H1 (cell line): ENCODE data around the gene RASGRF1. TPM values are rescaled to one million over a fixed set of nuclear protein-coding genes. Genes with fewer than 3 reads are reported as not detected.

Experiments
- CTCF ChIA-PET: fragments of 300-600 bp; sonication (Branson Sonifier 250); formaldehyde crosslinking; loops from one replicate; lab custom pipeline; 2021; ENCODE audit not compliant: partially characterized antibody; lab: Charles Lee
- POLR2A ChIA-PET: fragments of 300-600 bp; sonication (Branson Sonifier 250); formaldehyde crosslinking; loops from one replicate; lab custom pipeline; 2021; ENCODE audit warnings: inconsistent platforms; ENCODE audit not compliant: partially characterized antibody; lab: Charles Lee
- DNase-seq, 2 experiments: peaks; one replicate each; pipeline versions ENCODE4 v3.0.0 to v3.0.0-alpha.2; 2010 to 2022; ENCODE audit warnings: low spot score in 2 of 2, low read depth in 1 of 2, mixed read lengths in 1 of 2
- FAIRE-seq: peaks from 2 replicates; lab custom pipeline; 2011; peaks lifted over from hg19 to GRCh38; lab: Jason Lieb, UNC
- H2AFZ ChIP-seq: 2 replicates; pipeline ENCODE4 v1.8.1; 2012; ENCODE audit warnings: low read length, inconsistent platforms
- H2AK5ac ChIP-seq: 2 replicates; pipeline ENCODE4 v1.6.1; 2013; ENCODE audit warnings: low read depth, low read length
- H2BK120ac ChIP-seq: replicated peaks from 2 replicates; pipeline ENCODE3; 2013; ENCODE audit warnings: low read depth, low read length, inconsistent platforms
- H2BK12ac ChIP-seq: 2 replicates; pipeline ENCODE4 v1.6.1; 2013; ENCODE audit warnings: low read depth, low read length
- H2BK15ac ChIP-seq: 2 replicates; pipeline ENCODE4 v1.6.1; 2013; ENCODE audit warnings: low read length
- H2BK20ac ChIP-seq: 2 replicates; pipeline ENCODE4 v1.6.1; 2013; ENCODE audit warnings: low read length
- H2BK5ac ChIP-seq: 2 replicates; pipeline ENCODE4 v1.6.1; 2013; ENCODE audit warnings: low read depth, low read length
- H3K14ac ChIP-seq: 2 replicates; pipeline ENCODE4 v1.6.1; 2013; ENCODE audit warnings: inconsistent platforms; ENCODE audit not compliant: insufficient read length
- H3K18ac ChIP-seq: 2 replicates; pipeline ENCODE4 v1.6.1; 2013; ENCODE audit warnings: low read length; ENCODE audit errors: extremely low read depth
- H3K23ac ChIP-seq: 2 replicates; pipeline ENCODE4 v1.6.1; 2013; ENCODE audit warnings: inconsistent platforms; ENCODE audit not compliant: insufficient read length
- H3K23me2 ChIP-seq: 2 replicates; pipeline ENCODE4 v1.6.1; 2013; ENCODE audit warnings: low read depth, low read length
- H3K27ac ChIP-seq: 2 replicates; pipeline ENCODE4 v1.6.1; 2011; ENCODE audit warnings: low read depth, low read length, inconsistent platforms
- H3K27me3 ChIP-seq, 4 experiments: replicated peaks in 1 of 4; 1 replicate in 1 of 4; 2 replicates in 3 of 4; pipeline versions ENCODE4 v1.6.1 to v1.8.1; 2011 to 2013; ENCODE audit warnings: low read length in 3 of 4, mild to moderate bottlenecking in 3 of 4, inconsistent platforms in 2 of 4, mixed read lengths in 2 of 4, moderate library complexity in 1 of 4; ENCODE audit not compliant: control insufficient read depth in 3 of 4, insufficient read depth in 3 of 4; ENCODE audit errors: extremely low read depth in 1 of 4
- H3K36me3 ChIP-seq, 4 experiments: 2 replicates each; pipeline versions ENCODE4 v1.6.1 to v1.8.1; 2011 to 2013; ENCODE audit warnings: mild to moderate bottlenecking in 4 of 4, low read length in 3 of 4, moderate library complexity in 2 of 4, control low read depth in 1 of 4, inconsistent platforms in 1 of 4; ENCODE audit not compliant: insufficient read depth in 4 of 4, control insufficient read depth in 2 of 4
- H3K4ac ChIP-seq: replicated peaks from 2 replicates; pipeline ENCODE3; 2013; ENCODE audit warnings: low read length, low read depth, mixed read lengths, inconsistent platforms; ENCODE audit not compliant: insufficient read length
- H3K4me1 ChIP-seq, 4 experiments: replicated peaks in 1 of 4; 1 replicate in 1 of 4; 2 replicates in 3 of 4; pipeline versions ENCODE4 v1.6.1 to v1.8.1; 2011 to 2013; ENCODE audit warnings: low read length in 3 of 4, inconsistent platforms in 2 of 4, mixed read lengths in 1 of 4; ENCODE audit not compliant: insufficient read depth in 4 of 4, control insufficient read depth in 3 of 4
- H3K4me2 ChIP-seq, 2 experiments: 2 replicates each; pipeline versions ENCODE4 v1.6.1 to v1.8.1; 2011 to 2013; ENCODE audit warnings: low read depth in 2 of 2, low read length in 2 of 2, control low read depth in 1 of 2, inconsistent platforms in 1 of 2, mild to moderate bottlenecking in 1 of 2; ENCODE audit not compliant: insufficient read depth in 1 of 2
- H3K4me3 ChIP-seq, 4 experiments: fragments of 200-600, 300-600 bp in 1 of 4; sonication (generic), shearing (Covaris generic), sonication (Bioruptor Twin) in 1 of 4; 2 replicates each; pipeline versions ENCODE4 v1.5.1 to v1.8.1; 2011 to 2016; ENCODE audit warnings: low read length in 4 of 4, low read depth in 3 of 4, control low read depth in 2 of 4, inconsistent platforms in 2 of 4, mild to moderate bottlenecking in 2 of 4, mixed read lengths in 1 of 4, moderate library complexity in 1 of 4; ENCODE audit not compliant: insufficient read depth in 2 of 4; ENCODE audit errors: extremely low read depth in 1 of 4
- H3K56ac ChIP-seq: replicated peaks from 2 replicates; pipeline ENCODE3; 2013; ENCODE audit warnings: low read depth, mild to moderate bottlenecking, mixed read lengths, low read length, inconsistent platforms; ENCODE audit not compliant: insufficient read length
- H3K79me1 ChIP-seq: 2 replicates; pipeline ENCODE4 v1.6.1; 2013; ENCODE audit warnings: low read depth, low read length, control low read depth
- H3K79me2 ChIP-seq, 2 experiments: 2 replicates each; pipeline versions ENCODE4 v1.6.1 to v1.8.1; 2012 to 2013; ENCODE audit warnings: low read length in 2 of 2, mild to moderate bottlenecking in 2 of 2, inconsistent platforms in 1 of 2; ENCODE audit not compliant: insufficient read depth in 2 of 2, control insufficient read depth in 1 of 2
- H3K9ac ChIP-seq, 4 experiments: replicated peaks in 1 of 4; 1 replicate in 1 of 4; 2 replicates in 3 of 4; pipeline versions ENCODE4 v1.6.1 to v1.8.1; 2011 to 2013; ENCODE audit warnings: low read depth in 3 of 4, low read length in 3 of 4, control low read depth in 2 of 4, mild to moderate bottlenecking in 2 of 4, moderate library complexity in 2 of 4, inconsistent platforms in 1 of 4; ENCODE audit errors: extremely low read depth in 1 of 4
- H3K9me3 ChIP-seq, 2 experiments: 2 replicates each; pipeline versions ENCODE4 v1.6.1 to v1.8.1; 2012 to 2013; ENCODE audit warnings: mild to moderate bottlenecking in 2 of 2, moderate library complexity in 2 of 2, control low read depth in 1 of 2, inconsistent platforms in 1 of 2, low read depth in 1 of 2, low read length in 1 of 2, mixed read lengths in 1 of 2; ENCODE audit not compliant: insufficient read depth in 2 of 2
- H4K20me1 ChIP-seq, 2 experiments: replicated peaks in 1 of 2; 2 replicates each; pipeline versions ENCODE3 to v1.8.1; 2011 to 2013; ENCODE audit warnings: inconsistent platforms in 2 of 2, low read length in 2 of 2, mild to moderate bottlenecking in 1 of 2; ENCODE audit not compliant: insufficient read depth in 2 of 2, control insufficient read depth in 1 of 2
- H4K5ac ChIP-seq: 2 replicates; pipeline ENCODE4 v1.6.1; 2013; ENCODE audit warnings: low read length, low read depth, mixed read lengths, inconsistent platforms; ENCODE audit not compliant: insufficient read length
- H4K8ac ChIP-seq: 2 replicates; pipeline ENCODE4 v1.8.0; 2013; ENCODE audit warnings: mild to moderate bottlenecking, moderate library complexity, low read length, inconsistent platforms; ENCODE audit not compliant: insufficient read depth; ENCODE audit errors: extremely low read depth
- H4K91ac ChIP-seq: replicated peaks from 2 replicates; pipeline ENCODE3; 2013; ENCODE audit warnings: low read length, mixed read lengths, inconsistent platforms; ENCODE audit not compliant: insufficient read length
- CTBP2 ChIP-seq: IDR thresholded peaks from 2 replicates; pipeline ENCODE4 v1.7.0; 2011; ENCODE audit warnings: borderline replicate concordance, mild to moderate bottlenecking, moderate library complexity, mixed read lengths, low read length; ENCODE audit not compliant: insufficient read depth, insufficient read length
- HDAC6 ChIP-seq: IDR thresholded peaks from one replicate; pipeline ENCODE4 v1.7.1; 2012; ENCODE audit warnings: low read depth, mild to moderate bottlenecking, inconsistent platforms, low read length, moderate library complexity
- JUND ChIP-seq: IDR thresholded peaks from 2 replicates; pipeline ENCODE4 v1.6.1; 2011; ENCODE audit warnings: mild to moderate bottlenecking, improper control_type of control experiment, low read length
- MAX ChIP-seq: IDR thresholded peaks from 2 replicates; pipeline ENCODE4 v1.6.1; 2012; ENCODE audit warnings: inconsistent platforms
- NANOG ChIP-seq: IDR thresholded peaks from 2 replicates; pipeline ENCODE4 v1.6.1; 2011; ENCODE audit warnings: low read length, low read depth, mild to moderate bottlenecking, inconsistent platforms; ENCODE audit not compliant: insufficient read depth, poor library complexity, severe bottlenecking
- RFX5 ChIP-seq: IDR thresholded peaks from 2 replicates; pipeline ENCODE4 v1.6.1; 2011; ENCODE audit warnings: low read depth, low read length, improper control_type of control experiment, borderline replicate concordance
- SAP30 ChIP-seq: fragments of 300-600 bp; sonication (generic); IDR thresholded peaks from 2 replicates; pipeline ENCODE4 v1.7.1; 2012; ENCODE audit warnings: low read length, moderate library complexity, mild to moderate bottlenecking, inconsistent platforms; ENCODE audit not compliant: insufficient read depth, insufficient replicate concordance
- SRF ChIP-seq: IDR thresholded peaks from 2 replicates; pipeline ENCODE4 v1.6.1; 2011; ENCODE audit warnings: mild to moderate bottlenecking, low read depth, low read length, moderate library complexity
- YY1 ChIP-seq: IDR thresholded peaks from 2 replicates; pipeline ENCODE4 v1.6.1; 2011; ENCODE audit warnings: low read depth, mild to moderate bottlenecking, low read length
- WGBS, 2 experiments: shearing (Covaris generic) in 1 of 2; methylation state at CpG; one replicate each; pipeline versions ENCODE4 v1.1.6 to v1.1.7; 2013 to 2015; ENCODE audit warnings: low lambda C conversion rate in 2 of 2, mixed read lengths in 2 of 2, inconsistent platforms in 1 of 2, low coverage in 1 of 2, missing lambda C conversion rate in 1 of 2; ENCODE audit not compliant: insufficient replicate concordance in 2 of 2, insufficient coverage in 1 of 2, insufficient read length in 1 of 2; ENCODE audit errors: extremely low coverage in 1 of 2, missing lambda C conversion rate in 1 of 2; 5-methylcytosine and 5-hydroxymethylcytosine counted together
- polyA plus RNA-seq, 7 experiments: library from polyadenylated mRNA; depleted of rRNA in 3 of 7; stranded (reverse) in 5 of 7; unstranded in 2 of 7; fragments of >200 nt in 5 of 7; fragments of 200-250 nt in 2 of 7; gene quantifications; 1 replicate in 5 of 7; 2 replicates in 1 of 7; 4 replicates in 1 of 7; pipeline versions ENCODE4 v1.2.1 to v1.2.3, GENCODE V29; 2011 to 2013; ENCODE audit warnings: missing spikeins in 2 of 7, mixed read lengths in 2 of 7
- total RNA-seq: library from RNA; stranded (reverse); fragmentation: NEBNext Ultra II Directional; extraction: Animal tissue kit (Norgen Biotek cat#: 25700); gene quantifications from 2 replicates; pipeline ENCODE4 v1.2.1, GENCODE V29; 2021

The RASGRF1 gene
- total and polyA plus RNA-seq, 2 of the 8 experiments (the other 6 are each of a cell fraction or from before 2014, with no cell fraction given) = 0.42 to 0.67 TPM

GRCh38 chr15:79084308-79084968, 6.1 kb downstream of the RASGRF1 start:
- H3K79me2 ChIP-seq = no peaks in the 10 kb centered on the region
- no peak overlapping the region for H3K18ac ChIP-seq
- H3K4me2 ChIP-seq = no peak overlapping the region
- H3K36me3 ChIP-seq = no peaks in the 10 kb centered on the region
- no peak overlapping the region for H2BK20ac ChIP-seq
- WGBS, 2 experiments = 84% methylated on average over 14 of the region's 14 CpGs; no CpG with 5 or more reads in 1 of the 2 experiments
- H2AFZ ChIP-seq = no peak overlapping the region
- H3K9ac ChIP-seq = no peak overlapping the region; a peak in 2 of 7 replicates
- no peak overlapping the region for H2BK5ac ChIP-seq
- H3K23me2 ChIP-seq = peaks cover under 1% of the 10 kb centered on the region; the same call in 1 of the 2 replicates
- H2BK15ac ChIP-seq = no peak overlapping the region
- peaks cover 22 to 53% (median 41%) of the 10 kb centered on the region in 4 experiments for H3K27me3 ChIP-seq
- H3K56ac ChIP-seq = no peak overlapping the region
- no peak overlapping the region for H3K4me3 ChIP-seq
- H3K9me3 ChIP-seq = no peaks in the 10 kb centered on the region
- ChIA-PET POLR2A (interaction anchor here (0.9 to 1.4 kb wide), 2 partner anchors 31 to 177 kb away, joined by 3 read pairs; no protein-coding TSS in a partner anchor), CTCF (interaction anchor here (1.2 to 8.1 kb wide), 4 partner anchors 8 to 100 kb away, joined by 3 to 46 read pairs (median 4); no protein-coding TSS in a partner anchor)
- no peak overlapping the region for H2BK120ac ChIP-seq
- FAIRE-seq = no peak
- H4K5ac ChIP-seq = no peak overlapping the region
- no peak overlapping the region for H2BK12ac ChIP-seq
- H4K20me1 ChIP-seq = peaks cover 0 to 4% of the 10 kb centered on the region in 2 experiments
- H3K79me1 ChIP-seq = no peaks in the 10 kb centered on the region
- H3K27ac ChIP-seq = no peak overlapping the region
- no peak overlapping the region for H3K4ac ChIP-seq
- H3K23ac ChIP-seq = no peak overlapping the region
- H2AK5ac ChIP-seq = no peak overlapping the region
- H4K91ac ChIP-seq = no peak overlapping the region
- H3K4me1 ChIP-seq = peaks cover 0 to 4% (median 3%) of the 10 kb centered on the region in 4 experiments; a peak in 3 of 7 replicates
- H4K8ac ChIP-seq = no peak overlapping the region
- DNase-seq = no peak
- H3K14ac ChIP-seq = no peak overlapping the region
- TF ChIP-seq YY1 = no peak
- TF ChIP-seq NANOG = no peak
- TF ChIP-seq SAP30 = no peak
- no peak for TF ChIP-seq MAX
- TF ChIP-seq JUND = no peak
- TF ChIP-seq CTBP2 = no peak
- TF ChIP-seq RFX5 = no peak
- TF ChIP-seq SRF = no peak
- no peak for TF ChIP-seq HDAC6
